Liver (tissue), 9 donors: ENCODE measurements around the gene MRPL27. TPM values are rescaled to one million over a fixed set of nuclear protein-coding genes. Genes with fewer than 3 reads are reported as not detected.

Experiments
- DNase-seq: peaks from one replicate; pipeline ENCODE4 v3.0.0-alpha.2; 2017; ENCODE audit warnings: low spot score
- H3K27ac ChIP-seq, 2 donors: one replicate each; pipeline ENCODE4 v1.7.0; 2013; ENCODE audit warnings: inconsistent platforms in 2 of 2, low read length in 2 of 2, control low read depth in 1 of 2, low read depth in 1 of 2, mild to moderate bottlenecking in 1 of 2
- H3K27me3 ChIP-seq, 4 donors: one replicate each; pipeline versions ENCODE4 v1.6.1 to v1.7.0; 2013; ENCODE audit warnings: low read length in 3 of 4, inconsistent platforms in 1 of 4, mild to moderate bottlenecking in 1 of 4, moderate library complexity in 1 of 4; ENCODE audit not compliant: control insufficient read depth in 4 of 4, insufficient read depth in 4 of 4
- H3K36me3 ChIP-seq, 4 donors: one replicate each; pipeline versions ENCODE4 v1.6.1 to v1.7.0; 2013; ENCODE audit warnings: low read length in 3 of 4, mild to moderate bottlenecking in 3 of 4, low read depth in 1 of 4, moderate library complexity in 1 of 4; ENCODE audit not compliant: control insufficient read depth in 4 of 4, insufficient read depth in 3 of 4
- H3K4me1 ChIP-seq, 4 donors: one replicate each; pipeline versions ENCODE4 v1.6.1 to v1.7.0; 2013; ENCODE audit warnings: low read length in 3 of 4, mild to moderate bottlenecking in 3 of 4, moderate library complexity in 1 of 4; ENCODE audit not compliant: control insufficient read depth in 4 of 4, insufficient read depth in 4 of 4
- H3K4me3 ChIP-seq, 3 donors: one replicate each; pipeline versions ENCODE4 v1.6.1 to v1.7.0; 2013; ENCODE audit warnings: low read length in 3 of 3, control low read depth in 1 of 3, low read depth in 1 of 3, mild to moderate bottlenecking in 1 of 3
- H3K9ac ChIP-seq, 2 donors: one replicate each; pipeline ENCODE4 v1.7.0; 2013; ENCODE audit warnings: low read length in 2 of 2, mild to moderate bottlenecking in 2 of 2, moderate library complexity in 2 of 2, control low read depth in 1 of 2, low read depth in 1 of 2
- H3K9me3 ChIP-seq, 4 donors: one replicate each; pipeline versions ENCODE4 v1.6.1 to v1.7.0; 2013; ENCODE audit warnings: low read length in 3 of 4; ENCODE audit not compliant: control insufficient read depth in 4 of 4
- ATF3 ChIP-seq: IDR thresholded peaks from 2 replicates; pipeline ENCODE4 v1.6.1; 2016; ENCODE audit warnings: antibody characterized with exemption
- CTCF ChIP-seq: fragments of 150-350 bp; IDR thresholded peaks from 2 replicates; pipeline ENCODE4 v1.5.1; 2017; ENCODE audit warnings: improper control_type of control experiment, low read depth, low read length; ENCODE audit not compliant: missing input control
- MAX ChIP-seq: IDR thresholded peaks from 2 replicates; pipeline ENCODE4 v1.6.1; 2016; ENCODE audit warnings: antibody characterized with exemption
- RAD21 ChIP-seq, 2 donors: IDR thresholded peaks; 2 replicates each; pipeline ENCODE4 v1.6.1; 2016; ENCODE audit warnings: antibody characterized with exemption in 2 of 2, mild to moderate bottlenecking in 2 of 2
- TAF1 ChIP-seq: conservative IDR thresholded peaks from 2 replicates; pipeline ENCODE4 v1.6.1; 2016; ENCODE audit warnings: antibody characterized with exemption, mild to moderate bottlenecking
- ZBTB33 ChIP-seq: IDR thresholded peaks from 2 replicates; pipeline ENCODE4 v1.6.1; 2016; ENCODE audit warnings: antibody characterized with exemption
- WGBS: extraction: QIAGEN DNeasy Blood & Tissue Kit; methylation state at CpG from one replicate; pipeline ENCODE4 v1.1.7; 2013; 5-methylcytosine and 5-hydroxymethylcytosine counted together
- polyA plus RNA-seq, 2 donors: library from polyadenylated mRNA; stranded (reverse) in 1 of 2; unstranded in 1 of 2; fragments of 200-250 nt in 1 of 2; fragments of >200 nt in 1 of 2; fragmentation: Nextera tagmentation in 1 of 2; extraction: Ambion mirVana in 1 of 2; gene quantifications; one replicate each; pipeline versions ENCODE4 v1.2.1 to v1.2.3, GENCODE V29; 2013 to 2015
- total RNA-seq, 2 donors: library from RNA; depleted of rRNA; stranded (reverse); fragments of >200 nt; gene quantifications; one replicate each; pipeline ENCODE4 v1.2.3, GENCODE V29; 2014
- TF ChIP-seq, protein P1 (sequence below): IDR thresholded peaks from 2 replicates; pipeline ENCODE4 v1.6.1; 2016; ENCODE audit warnings: antibody characterized with exemption, mild to moderate bottlenecking
- donor health status: healthy.
- donor health status: healthy.
- donor health status: healthy.
- donor health status: healthy.
- donor health status: healthy.

Gene MRPL27
- total and polyA plus RNA-seq, 4 donors = 25.9 to 87.1 (median 53.5) TPM

DNA sequence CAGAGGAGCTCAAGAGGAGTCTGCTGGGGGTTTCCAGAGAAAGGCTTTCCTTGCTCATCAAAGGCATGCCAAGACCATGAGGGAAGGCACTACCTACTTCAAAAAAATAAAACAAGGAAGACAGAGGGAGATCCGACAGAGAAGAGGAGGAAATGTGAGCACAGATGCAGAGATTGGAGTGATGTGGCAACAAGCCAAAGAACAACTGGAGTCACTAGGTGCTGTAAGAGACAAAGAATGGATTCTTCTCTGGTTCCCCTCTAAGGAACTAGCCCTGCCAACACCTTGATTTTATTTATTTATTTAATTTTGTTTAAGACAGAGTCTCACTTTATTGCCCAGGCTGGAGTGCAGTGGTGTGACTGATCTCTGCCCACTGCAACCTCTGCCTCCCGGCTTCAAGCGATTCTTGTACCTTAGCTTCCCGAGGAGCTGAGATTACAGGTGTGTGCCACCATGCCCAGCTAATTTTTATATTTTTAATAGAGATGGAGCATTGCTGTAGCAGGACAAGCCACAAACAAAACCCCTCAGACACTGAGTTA, 39.3 kb upstream of the MRPL27 start:
- Histone ChIP-seq H3K9ac (no peak overlapping the region), H3K27ac (no peak overlapping the region), H3K27me3 (no peaks in the 10 kb centered on the region), H3K4me3 (no peak overlapping the region), H3K9me3 (no peaks in the 10 kb centered on the region), H3K36me3 (no peaks in the 10 kb centered on the region), H3K4me1 (peaks cover 0 to 7% (median 3%) of the 10 kb centered on the region in 4 donors)
- DNase-seq = no peak
- TF ChIP-seq TAF1 (no peak), CTCF (no peak), ATF3 (no peak)
- WGBS = 90% methylated on average over 4 of the region's 4 CpGs

GRCh38 chr17:50407921-50408320, 34.9 kb upstream of the MRPL27 start:
- H3K27me3 ChIP-seq = no peaks in the 10 kb centered on the region
- no peak overlapping the region for H3K9ac ChIP-seq
- H3K9me3 ChIP-seq = no peaks in the 10 kb centered on the region
- H3K36me3 ChIP-seq = no peaks in the 10 kb centered on the region
- H3K4me1 ChIP-seq = peaks cover 0 to 7% (median 3%) of the 10 kb centered on the region in 4 donors
- WGBS = 83% methylated on average over 4 of the region's 4 CpGs
- no peak overlapping the region for H3K27ac ChIP-seq
- DNase-seq = no peak
- no peak for TF ChIP-seq ZBTB33
- TF ChIP-seq, protein P1, sequence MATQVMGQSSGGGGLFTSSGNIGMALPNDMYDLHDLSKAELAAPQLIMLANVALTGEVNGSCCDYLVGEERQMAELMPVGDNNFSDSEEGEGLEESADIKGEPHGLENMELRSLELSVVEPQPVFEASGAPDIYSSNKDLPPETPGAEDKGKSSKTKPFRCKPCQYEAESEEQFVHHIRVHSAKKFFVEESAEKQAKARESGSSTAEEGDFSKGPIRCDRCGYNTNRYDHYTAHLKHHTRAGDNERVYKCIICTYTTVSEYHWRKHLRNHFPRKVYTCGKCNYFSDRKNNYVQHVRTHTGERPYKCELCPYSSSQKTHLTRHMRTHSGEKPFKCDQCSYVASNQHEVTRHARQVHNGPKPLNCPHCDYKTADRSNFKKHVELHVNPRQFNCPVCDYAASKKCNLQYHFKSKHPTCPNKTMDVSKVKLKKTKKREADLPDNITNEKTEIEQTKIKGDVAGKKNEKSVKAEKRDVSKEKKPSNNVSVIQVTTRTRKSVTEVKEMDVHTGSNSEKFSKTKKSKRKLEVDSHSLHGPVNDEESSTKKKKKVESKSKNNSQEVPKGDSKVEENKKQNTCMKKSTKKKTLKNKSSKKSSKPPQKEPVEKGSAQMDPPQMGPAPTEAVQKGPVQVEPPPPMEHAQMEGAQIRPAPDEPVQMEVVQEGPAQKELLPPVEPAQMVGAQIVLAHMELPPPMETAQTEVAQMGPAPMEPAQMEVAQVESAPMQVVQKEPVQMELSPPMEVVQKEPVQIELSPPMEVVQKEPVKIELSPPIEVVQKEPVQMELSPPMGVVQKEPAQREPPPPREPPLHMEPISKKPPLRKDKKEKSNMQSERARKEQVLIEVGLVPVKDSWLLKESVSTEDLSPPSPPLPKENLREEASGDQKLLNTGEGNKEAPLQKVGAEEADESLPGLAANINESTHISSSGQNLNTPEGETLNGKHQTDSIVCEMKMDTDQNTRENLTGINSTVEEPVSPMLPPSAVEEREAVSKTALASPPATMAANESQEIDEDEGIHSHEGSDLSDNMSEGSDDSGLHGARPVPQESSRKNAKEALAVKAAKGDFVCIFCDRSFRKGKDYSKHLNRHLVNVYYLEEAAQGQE = no peak
- no peak for TF ChIP-seq MAX
- TF ChIP-seq RAD21 (IDR thresholded peaks at IDR 0.05) = no peak
- TF ChIP-seq ATF3 = no peak
- H3K4me3 ChIP-seq = no peak overlapping the region
